ENCODE measurements around the gene SCN2B. TPM values are rescaled to one million over a fixed set of nuclear protein-coding genes. Genes with fewer than 3 reads are reported as not detected.

The SCN2B gene
- polyA plus RNA-seq (ENCODE audit: insufficient read length in 4 of 4): 1 to 10 TPM; 3.9 to 5.7 (median 4.7) TPM

- no peak for DNase-seq (ENCODE audit: low read depth in 4 of 4, low spot score in 2 of 4)
Measured at GRCh38 chr11:118175993-118176777, at the start of gene SCN2B. SCN2B (minus strand) TSS chr11:118176639; CDS start chr11:118176431, 208 bp downstream.

GRCh38 chr11:118224511-118225188 lies 48.2 kb upstream of the SCN2B start, which contains the start of gene JAML:
JAML (minus strand) TSS chr11:118225011; CDS start chr11:118214866, 10,145 bp downstream.
- DNase-seq (ENCODE audit: low read depth in 4 of 4, low spot score in 2 of 4): no peak

- DNase-seq (ENCODE audit: low read depth in 4 of 4, low spot score in 2 of 4): no peak
Measured at GRCh38 chr11:118223992-118224391, 47.6 kb upstream of the SCN2B start.

GRCh38 chr11:118223570-118223969 lies 47.1 kb upstream of the SCN2B start:
- DNase-seq (ENCODE audit: low read depth in 4 of 4, low spot score in 2 of 4): no peak

- DNase-seq (ENCODE audit: low read depth in 4 of 4, low spot score in 2 of 4): no peak
Measured at GRCh38 chr11:118222437-118222836, 46.0 kb upstream of the SCN2B start.

- no peak for DNase-seq (ENCODE audit: low read depth in 4 of 4, low spot score in 2 of 4)
Measured at GRCh38 chr11:118221419-118221818, 45.0 kb upstream of the SCN2B start.

GRCh38 chr11:118219732-118220131 lies 43.3 kb upstream of the SCN2B start:
- DNase-seq (ENCODE audit: low read depth in 4 of 4, low spot score in 2 of 4): no peak

GRCh38 chr11:118219244-118219643 lies 42.8 kb upstream of the SCN2B start:
- DNase-seq (ENCODE audit: low read depth in 4 of 4, low spot score in 2 of 4): no peak

GRCh38 chr11:118217575-118217974 lies 41.1 kb upstream of the SCN2B start:
- no peak for DNase-seq (ENCODE audit: low read depth in 4 of 4, low spot score in 2 of 4)

GRCh38 chr11:118216621-118217481 lies 40.4 kb upstream of the SCN2B start:
- no peak for DNase-seq (ENCODE audit: low read depth in 4 of 4, low spot score in 2 of 4)

GRCh38 chr11:118215765-118216164 lies 39.3 kb upstream of the SCN2B start:
- DNase-seq (ENCODE audit: low read depth in 4 of 4, low spot score in 2 of 4): no peak

GRCh38 chr11:118215262-118215661 lies 38.8 kb upstream of the SCN2B start:
- DNase-seq (ENCODE audit: low read depth in 4 of 4, low spot score in 2 of 4): no peak

- DNase-seq (ENCODE audit: low read depth in 4 of 4, low spot score in 2 of 4): no peak
Measured at GRCh38 chr11:118214210-118214914, 37.9 kb upstream of the SCN2B start.

- DNase-seq (ENCODE audit: low read depth in 4 of 4, low spot score in 2 of 4): no peak
Measured at GRCh38 chr11:118213781-118214180, 37.3 kb upstream of the SCN2B start.

- DNase-seq (ENCODE audit: low read depth in 4 of 4, low spot score in 2 of 4): no peak
Measured at GRCh38 chr11:118213201-118213600, 36.8 kb upstream of the SCN2B start.

GRCh38 chr11:118212781-118213191 lies 36.3 kb upstream of the SCN2B start:
- no peak for DNase-seq (ENCODE audit: low read depth in 4 of 4, low spot score in 2 of 4)

- no peak for DNase-seq (ENCODE audit: low read depth in 4 of 4, low spot score in 2 of 4)
Measured at GRCh38 chr11:118212131-118212725, 35.8 kb upstream of the SCN2B start.

- no peak for DNase-seq (ENCODE audit: low read depth in 4 of 4, low spot score in 2 of 4)
Measured at GRCh38 chr11:118211006-118211405, 34.6 kb upstream of the SCN2B start.

GRCh38 chr11:118210323-118210722 lies 33.9 kb upstream of the SCN2B start:
- DNase-seq (ENCODE audit: low read depth in 4 of 4, low spot score in 2 of 4): no peak

GRCh38 chr11:118209033-118209432 lies 32.6 kb upstream of the SCN2B start:
- no peak for DNase-seq (ENCODE audit: low read depth in 4 of 4, low spot score in 2 of 4)
